H9 (cell line): ENCODE data around the gene SSNA1. TPM values are rescaled to one million over a fixed set of nuclear protein-coding genes. Genes with fewer than 3 reads are reported as not detected.
A peak's percentile ranks its signal among the peaks of the same experiment; 100 is the strongest.

Experiments used
- DNase-seq: peaks from one replicate; pipeline ENCODE4 v3.0.0-alpha.2; 2017
- H2AFZ ChIP-seq: one replicate; pipeline ENCODE4 v1.6.1; 2013; ENCODE audit warnings: mild to moderate bottlenecking, low read length, control low read depth, moderate library complexity
- H2AK5ac ChIP-seq: 2 replicates; pipeline ENCODE4 v1.6.1; 2013; ENCODE audit warnings: low read length, control low read depth, mixed read lengths; ENCODE audit not compliant: insufficient read length
- H2BK120ac ChIP-seq: one replicate; pipeline ENCODE4 v1.6.1; 2013; ENCODE audit warnings: low read depth, mild to moderate bottlenecking, low read length, control low read depth, inconsistent platforms; ENCODE audit not compliant: poor library complexity, severe bottlenecking
- H2BK12ac ChIP-seq: 2 replicates; pipeline ENCODE4 v1.6.1; 2013; ENCODE audit warnings: low read length, control low read depth, mixed read lengths, low read depth; ENCODE audit not compliant: insufficient read length
- H2BK15ac ChIP-seq: 2 replicates; pipeline ENCODE4 v1.6.1; 2013; ENCODE audit warnings: low read depth, low read length, control low read depth
- H2BK20ac ChIP-seq: one replicate; pipeline ENCODE4 v1.6.1; 2013; ENCODE audit warnings: low read depth, mild to moderate bottlenecking, low read length, control low read depth, inconsistent platforms; ENCODE audit not compliant: poor library complexity, severe bottlenecking
- H2BK5ac ChIP-seq: 2 replicates; pipeline ENCODE4 v1.6.1; 2013; ENCODE audit warnings: low read length, control low read depth, mixed read lengths; ENCODE audit not compliant: insufficient read length
- H3K14ac ChIP-seq: 2 replicates; pipeline ENCODE4 v1.6.1; 2013; ENCODE audit warnings: low read length, control low read depth; ENCODE audit not compliant: insufficient read depth
- H3K18ac ChIP-seq: 2 replicates; pipeline ENCODE4 v1.6.1; 2013; ENCODE audit warnings: low read depth, mild to moderate bottlenecking, mixed read lengths, low read length, control low read depth; ENCODE audit not compliant: insufficient read length
- H3K23ac ChIP-seq: 2 replicates; pipeline ENCODE4 v1.6.1; 2013; ENCODE audit warnings: low read length, control low read depth, mixed read lengths, low read depth; ENCODE audit not compliant: insufficient read length
- H3K23me2 ChIP-seq: 2 replicates; pipeline ENCODE4 v1.6.1; 2013; ENCODE audit warnings: low read depth, mild to moderate bottlenecking, mixed read lengths, low read length, control low read depth; ENCODE audit not compliant: insufficient read length, poor library complexity, severe bottlenecking
- H3K27ac ChIP-seq: 2 replicates; pipeline ENCODE4 v1.5.1; 2013; ENCODE audit warnings: low read length, control low read depth, mixed read lengths, low read depth; ENCODE audit not compliant: insufficient read length
- H3K27me3 ChIP-seq: 2 replicates; pipeline ENCODE4 v1.6.1; 2013; ENCODE audit warnings: low read length, control low read depth, inconsistent platforms; ENCODE audit not compliant: insufficient read depth
- H3K4ac ChIP-seq: 2 replicates; pipeline ENCODE4 v1.6.1; 2013; ENCODE audit warnings: low read depth, mild to moderate bottlenecking, control low read depth, inconsistent platforms, low read length, moderate library complexity
- H3K4me1 ChIP-seq: 2 replicates; pipeline ENCODE4 v1.6.1; 2013; ENCODE audit warnings: low read length, control low read depth, inconsistent platforms; ENCODE audit not compliant: insufficient read depth
- H3K4me2 ChIP-seq: 2 replicates; pipeline ENCODE4 v1.6.1; 2013; ENCODE audit warnings: low read length, control low read depth, mixed read lengths; ENCODE audit not compliant: insufficient read length, insufficient read depth
- H3K56ac ChIP-seq: 2 replicates; pipeline ENCODE4 v1.6.1; 2013; ENCODE audit warnings: low read depth, mild to moderate bottlenecking, mixed read lengths, low read length, control low read depth; ENCODE audit not compliant: insufficient read length
- H3K79me1 ChIP-seq: 2 replicates; pipeline ENCODE4 v1.6.1; 2013; ENCODE audit warnings: low read depth, mild to moderate bottlenecking, moderate library complexity, low read length, control low read depth, inconsistent platforms; ENCODE audit not compliant: insufficient read depth, poor library complexity, severe bottlenecking
- H3K79me2 ChIP-seq: 2 replicates; pipeline ENCODE4 v1.6.1; 2013; ENCODE audit warnings: low read length, control low read depth, inconsistent platforms; ENCODE audit not compliant: insufficient read depth
- H3K9ac ChIP-seq: 2 replicates; pipeline ENCODE4 v1.6.1; 2013; ENCODE audit warnings: low read length, control low read depth, mixed read lengths; ENCODE audit not compliant: insufficient read length; ENCODE audit errors: extremely low read depth
- H3K9me3 ChIP-seq: one replicate; pipeline ENCODE4 v1.6.1; 2013; ENCODE audit warnings: low read depth, low read length, inconsistent platforms; ENCODE audit not compliant: control insufficient read depth
- H3T11ph ChIP-seq: one replicate; pipeline ENCODE4 v1.6.1; 2013; ENCODE audit warnings: mild to moderate bottlenecking, low read length, control low read depth, inconsistent platforms
- H4K20me1 ChIP-seq: one replicate; pipeline ENCODE4 v1.6.1; 2013; ENCODE audit not compliant: control insufficient read depth, insufficient read length, insufficient read depth
- H4K5ac ChIP-seq: 2 replicates; pipeline ENCODE4 v1.6.1; 2013; ENCODE audit warnings: low read depth, mild to moderate bottlenecking, mixed read lengths, low read length, control low read depth; ENCODE audit not compliant: insufficient read length
- H4K8ac ChIP-seq: replicated peaks from 2 replicates; pipeline ENCODE4 v1.6.1; 2013; ENCODE audit warnings: low read length, control low read depth, mixed read lengths, low read depth; ENCODE audit not compliant: insufficient read length
- H4K91ac ChIP-seq: 2 replicates; pipeline ENCODE4 v1.6.1; 2013; ENCODE audit warnings: low read depth, mild to moderate bottlenecking, moderate library complexity, mixed read lengths, low read length, control low read depth; ENCODE audit not compliant: insufficient read length
- H3K27ac Mint-ChIP-seq, 3 experiments: 2 replicates in 2 of 3; 3 replicates in 1 of 3; pipeline ENCODE4 v1.8.0; 2020 to 2021; ENCODE audit warnings: mixed read lengths in 3 of 3, mild to moderate bottlenecking in 1 of 3, moderate library complexity in 1 of 3
- H3K27me3 Mint-ChIP-seq: 2 replicates; pipeline ENCODE4 v1.8.0; 2021; ENCODE audit warnings: low read depth, mild to moderate bottlenecking, moderate library complexity, mixed read lengths
- H3K36me3 Mint-ChIP-seq, 3 experiments: 2 replicates in 2 of 3; 3 replicates in 1 of 3; pipeline ENCODE4 v1.8.0; 2020 to 2021; ENCODE audit warnings: low read depth in 3 of 3, mixed read lengths in 3 of 3; ENCODE audit not compliant: insufficient read depth in 1 of 3
- H3K4me1 Mint-ChIP-seq, 2 experiments: 2 replicates each; pipeline ENCODE4 v1.8.0; 2020; ENCODE audit warnings: mixed read lengths in 2 of 2
- H3K4me3 Mint-ChIP-seq, 2 experiments: 2 replicates in 1 of 2; 3 replicates in 1 of 2; pipeline ENCODE4 v1.8.0; 2020 to 2021; ENCODE audit warnings: mild to moderate bottlenecking in 2 of 2, mixed read lengths in 2 of 2, moderate library complexity in 1 of 2
- H3K9me3 Mint-ChIP-seq, 2 experiments: 2 replicates in 1 of 2; 3 replicates in 1 of 2; pipeline ENCODE4 v1.8.0; 2020; ENCODE audit warnings: mild to moderate bottlenecking in 2 of 2, mixed read lengths in 2 of 2, moderate library complexity in 1 of 2
- WGBS: extraction: QIAGEN DNeasy Blood & Tissue Kit; methylation state at CpG from one replicate; pipeline ENCODE4 v1.1.7; 2013; ENCODE audit warnings: missing lambda C conversion rate, low lambda C conversion rate, mixed read lengths; ENCODE audit not compliant: insufficient read length; ENCODE audit errors: extremely low coverage; 5-methylcytosine and 5-hydroxymethylcytosine counted together
- total RNA-seq: library from RNA; stranded (reverse); gene quantifications from 2 replicates; pipeline ENCODE4 v1.2.1, GENCODE V29; 2021
- TF ChIP-seq, protein P1 (sequence below): fragments of 200-600 bp; sonication (generic); conservative IDR thresholded peaks from 3 replicates; pipeline ENCODE4 v1.8.0; 2021; ENCODE audit warnings: antibody characterized with exemption, mild to moderate bottlenecking

Gene SSNA1
- total RNA-seq, 1 experiment from 2014 or later = 69.2 TPM

DNA sequence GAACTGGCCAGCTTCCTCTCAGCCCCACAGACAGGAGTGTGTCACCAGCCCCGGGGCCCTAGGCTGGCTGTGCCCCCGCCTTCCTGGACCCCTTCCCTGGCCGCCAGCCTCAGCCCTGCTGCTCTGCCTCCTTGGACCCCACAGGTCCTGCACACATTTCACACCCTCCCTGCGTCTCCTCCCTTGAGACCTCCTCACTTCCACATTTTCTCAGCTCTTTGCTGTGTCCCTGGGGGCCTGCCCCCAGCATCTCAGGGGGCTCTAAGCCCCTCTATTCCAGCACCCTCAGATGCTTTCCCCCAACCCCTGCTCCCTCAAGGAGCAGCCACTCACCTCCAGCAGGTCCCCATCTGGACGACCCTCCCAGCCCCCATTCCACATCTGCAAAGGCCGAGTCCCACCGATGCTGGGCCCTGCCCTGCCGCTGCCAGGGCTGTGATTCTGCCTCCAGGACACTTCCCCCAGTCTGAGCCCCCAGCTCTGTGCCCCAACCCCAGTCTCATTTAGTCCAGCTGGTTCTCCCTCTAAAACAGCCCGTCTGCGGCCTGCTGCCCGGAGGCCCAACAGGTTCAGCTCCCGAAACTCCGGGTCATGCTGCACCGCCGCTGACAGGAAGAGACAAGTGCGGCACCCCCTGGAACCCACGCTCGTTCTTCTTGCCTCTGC, 46.4 kb downstream of the SSNA1 start:
- Histone ChIP-seq H4K5ac (no peak overlapping the region), H3K9me3 (no peaks in the 10 kb centered on the region), H3K79me2 (no peaks in the 10 kb centered on the region), H3K23me2 (no peaks in the 10 kb centered on the region), H2BK15ac (no peak overlapping the region), H3K79me1 (no peaks in the 10 kb centered on the region), H3K27me3 (no peaks in the 10 kb centered on the region), H3K56ac (no peak overlapping the region), H2AK5ac (no peak overlapping the region), H3K4me2 (no peak overlapping the region), H4K20me1 (no peaks in the 10 kb centered on the region), H3T11ph (no peak overlapping the region), H2BK120ac (no peak overlapping the region), H4K91ac (no peak overlapping the region), H3K23ac (no peak overlapping the region), H2AFZ (no peak overlapping the region), H2BK5ac (no peak overlapping the region), H2BK20ac (no peak overlapping the region), H4K8ac (no peak overlapping the region), H3K27ac (no peak overlapping the region), H3K18ac (no peak overlapping the region), H3K9ac (no peak overlapping the region), H2BK12ac (no peak overlapping the region), H3K14ac (no peak overlapping the region), H3K4me1 (peaks cover 3% of the 10 kb centered on the region; the same call in 1 of the 2 replicates), H3K4ac (no peak overlapping the region)
- TF ChIP-seq, protein P1, sequence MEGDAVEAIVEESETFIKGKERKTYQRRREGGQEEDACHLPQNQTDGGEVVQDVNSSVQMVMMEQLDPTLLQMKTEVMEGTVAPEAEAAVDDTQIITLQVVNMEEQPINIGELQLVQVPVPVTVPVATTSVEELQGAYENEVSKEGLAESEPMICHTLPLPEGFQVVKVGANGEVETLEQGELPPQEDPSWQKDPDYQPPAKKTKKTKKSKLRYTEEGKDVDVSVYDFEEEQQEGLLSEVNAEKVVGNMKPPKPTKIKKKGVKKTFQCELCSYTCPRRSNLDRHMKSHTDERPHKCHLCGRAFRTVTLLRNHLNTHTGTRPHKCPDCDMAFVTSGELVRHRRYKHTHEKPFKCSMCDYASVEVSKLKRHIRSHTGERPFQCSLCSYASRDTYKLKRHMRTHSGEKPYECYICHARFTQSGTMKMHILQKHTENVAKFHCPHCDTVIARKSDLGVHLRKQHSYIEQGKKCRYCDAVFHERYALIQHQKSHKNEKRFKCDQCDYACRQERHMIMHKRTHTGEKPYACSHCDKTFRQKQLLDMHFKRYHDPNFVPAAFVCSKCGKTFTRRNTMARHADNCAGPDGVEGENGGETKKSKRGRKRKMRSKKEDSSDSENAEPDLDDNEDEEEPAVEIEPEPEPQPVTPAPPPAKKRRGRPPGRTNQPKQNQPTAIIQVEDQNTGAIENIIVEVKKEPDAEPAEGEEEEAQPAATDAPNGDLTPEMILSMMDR = no peak
- peaks cover 12 to 20% of the 10 kb centered on the region in 2 experiments for H3K4me1 Mint-ChIP-seq
- no peak for DNase-seq
- WGBS = no CpG with 5 or more reads among the region's 18 CpGs
- H3K27me3 Mint-ChIP-seq = peaks cover 7% of the 10 kb centered on the region
- no peaks in the 10 kb centered on the region for H3K9me3 Mint-ChIP-seq
- H3K27ac Mint-ChIP-seq = peak overlapping the region in 2 of 3 experiments; percentile 34 to 76; a peak in 2 of 7 replicates
- no peak overlapping the region for H3K4me3 Mint-ChIP-seq
- peaks cover 0 to 5% (median 0%) of the 10 kb centered on the region in 3 experiments; a peak in 3 of 7 replicates for H3K36me3 Mint-ChIP-seq
